Kidney glomerular epithelial cell (primary cell): ENCODE results near the gene EPS15.
A peak's percentile ranks its signal among the peaks of the same experiment; 100 is the strongest.
"Not testable (repeated sequence)": the region's sequence is repeated elsewhere in the genome, so short reads cannot be mapped to it uniquely, and the experiment has no call there.

ENCODE experiments used
- DNase-seq: peaks from one replicate; lab custom pipeline; 2025; lab: John Stamatoyannopoulos, UW

The EPS15 gene

DNA sequence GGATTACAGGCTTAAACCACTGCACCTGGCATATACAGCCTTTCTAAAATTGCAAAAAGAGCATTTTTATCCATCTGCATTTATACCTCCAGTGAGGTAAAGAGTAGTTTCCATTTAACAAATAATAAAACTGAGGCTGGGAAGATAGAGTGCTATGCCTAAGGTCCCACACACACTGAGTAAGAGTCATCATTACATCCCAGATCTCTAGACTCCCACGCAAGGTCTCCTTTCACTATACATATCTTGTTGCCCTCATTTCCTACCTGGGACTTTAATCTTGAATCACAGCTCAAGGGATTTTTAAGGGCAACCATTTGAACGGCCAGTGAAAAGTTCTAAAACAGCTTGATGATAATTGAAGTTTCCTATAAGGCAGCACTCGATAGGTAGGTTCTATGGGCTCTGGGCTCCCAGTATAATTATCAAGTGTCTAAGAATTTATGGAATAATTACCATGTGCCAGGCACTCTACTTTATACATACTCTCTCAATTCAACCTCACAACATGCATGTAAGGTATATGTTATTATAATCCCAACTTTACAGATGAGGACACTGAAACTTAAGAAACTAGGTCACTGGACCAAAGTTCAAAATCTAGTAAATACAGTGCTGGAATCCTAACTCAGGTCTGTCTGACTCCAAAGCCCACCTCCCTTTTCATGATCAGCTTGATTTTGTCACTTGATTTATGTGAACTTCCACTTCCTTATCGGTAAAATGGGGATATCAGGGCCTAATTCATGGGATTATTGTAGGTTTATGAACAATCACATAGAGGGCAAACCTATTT is 23.3 kb upstream of the EPS15 start:
- no peak for DNase-seq

DNA sequence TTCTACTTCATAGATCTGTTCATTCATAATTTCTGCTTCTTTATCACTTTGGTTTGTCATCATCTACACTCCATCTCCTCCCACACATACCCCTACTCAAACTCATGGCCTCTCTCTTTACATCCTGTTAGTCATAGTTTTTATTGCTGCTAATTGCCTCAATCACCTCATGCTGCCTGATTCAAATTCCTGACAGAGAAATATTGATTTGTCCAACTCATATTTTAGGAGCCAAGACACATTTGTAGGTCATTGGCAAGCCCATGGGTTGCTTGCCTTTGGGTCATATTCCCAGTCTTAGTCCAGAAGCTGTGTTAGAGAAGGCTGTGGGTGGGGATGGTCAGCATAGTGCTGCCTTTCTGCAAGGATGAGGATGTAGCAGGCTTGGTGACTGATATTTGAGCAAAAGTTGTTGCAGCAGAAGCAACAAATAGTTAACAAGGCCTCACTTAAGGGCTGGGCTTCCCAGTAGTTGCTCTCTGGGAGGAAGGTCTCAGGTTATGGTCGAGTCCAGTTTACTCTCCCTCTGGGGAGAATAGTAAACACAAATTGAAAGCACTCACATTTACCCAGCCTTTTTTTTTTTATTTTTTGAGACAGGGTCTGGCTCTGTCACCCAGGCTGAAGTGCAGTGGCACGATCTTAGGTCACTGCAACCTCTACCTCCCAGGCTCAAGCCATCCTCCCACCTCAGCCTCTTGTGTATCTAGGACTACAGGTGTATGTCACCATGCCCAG is 22.4 kb upstream of the EPS15 start:
- DNase-seq = peak; percentile 26

DNA sequence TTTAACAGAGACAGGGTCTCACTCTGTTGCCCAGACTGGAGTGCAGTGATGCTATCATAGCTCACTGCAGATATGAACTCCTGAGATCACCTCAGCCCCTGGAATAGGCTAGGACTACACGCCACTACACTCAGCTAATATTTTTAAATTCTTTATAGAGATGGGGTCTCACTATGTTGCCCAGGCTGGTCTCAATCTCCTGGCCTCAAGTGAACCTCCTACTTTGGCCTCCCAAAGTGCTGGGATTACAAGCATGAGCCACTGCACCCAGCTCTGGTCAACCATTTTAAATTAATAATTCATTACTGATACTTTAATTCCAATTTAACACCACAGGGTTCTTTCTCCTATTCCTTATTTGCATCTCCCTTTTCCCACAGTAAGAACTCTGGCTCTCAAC is 18.5 kb upstream of the EPS15 start:
- DNase-seq = no peak

DNA sequence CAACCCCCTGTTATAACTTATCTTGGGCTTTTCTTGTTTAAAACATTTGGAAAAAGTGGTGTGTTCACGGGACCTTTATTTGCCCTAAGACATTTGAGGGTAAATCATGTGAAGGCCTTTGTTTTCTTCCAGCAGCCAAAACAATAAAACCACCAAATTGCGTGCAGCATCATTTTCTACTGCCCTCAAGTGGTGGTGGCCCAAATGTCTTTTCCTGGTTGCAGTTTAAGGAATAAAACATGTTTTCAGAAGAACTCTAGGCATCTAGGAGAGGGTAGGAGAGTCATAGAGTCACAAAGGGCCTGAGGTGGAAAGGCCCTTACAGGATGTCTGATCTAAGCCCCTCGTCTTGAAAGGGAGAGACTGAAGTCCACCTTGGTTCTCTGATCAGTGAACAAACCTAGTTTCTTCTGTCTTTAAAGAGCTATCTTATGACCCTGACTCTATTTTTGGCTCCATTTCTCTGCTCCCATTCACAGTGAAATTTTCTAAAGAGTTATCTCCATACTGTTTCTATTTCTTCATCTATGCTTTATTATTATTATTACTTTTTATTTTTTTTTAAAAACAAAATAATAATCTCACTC is 16.0 kb upstream of the EPS15 start:
- peak; percentile 52 for DNase-seq

DNA sequence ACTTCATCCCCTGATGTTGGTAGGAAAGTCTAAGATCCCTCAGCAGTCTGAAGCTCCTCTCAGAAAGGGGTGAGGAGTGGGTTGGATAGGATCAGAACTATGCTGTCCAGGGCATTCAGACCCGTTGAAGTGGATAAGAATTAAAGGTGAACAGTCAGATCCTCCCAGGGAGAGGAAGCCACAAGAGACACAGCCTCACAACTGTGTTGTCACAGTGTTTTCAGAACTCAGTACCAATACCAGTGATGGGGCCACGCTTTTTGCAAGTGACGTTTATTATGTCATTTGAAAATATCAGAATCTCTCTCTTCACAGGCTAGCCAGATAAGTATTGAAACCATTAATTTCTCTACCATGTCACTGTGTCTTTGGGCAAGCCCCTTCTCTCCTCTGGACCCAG is 15.4 kb upstream of the EPS15 start:
- no peak for DNase-seq

DNA sequence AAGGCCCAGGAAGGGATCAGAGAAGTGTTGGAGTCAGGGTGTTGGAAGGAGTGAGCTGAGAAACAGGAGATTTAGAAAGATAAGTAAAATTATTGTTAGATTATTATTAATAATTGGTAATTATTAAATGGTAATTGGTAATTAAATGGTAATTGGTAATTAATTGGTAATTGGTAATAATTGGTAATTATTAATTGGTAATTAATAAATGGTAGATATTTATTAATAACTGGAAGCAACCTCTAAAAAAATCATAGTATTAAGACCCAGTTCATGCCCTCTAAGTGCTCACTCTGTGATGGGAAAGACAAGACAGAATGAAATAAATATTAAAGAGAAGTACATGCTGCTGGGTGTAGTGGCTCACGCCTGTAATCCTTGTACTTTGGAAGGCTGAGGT is 13.8 kb upstream of the EPS15 start:
- DNase-seq = no peak

DNA sequence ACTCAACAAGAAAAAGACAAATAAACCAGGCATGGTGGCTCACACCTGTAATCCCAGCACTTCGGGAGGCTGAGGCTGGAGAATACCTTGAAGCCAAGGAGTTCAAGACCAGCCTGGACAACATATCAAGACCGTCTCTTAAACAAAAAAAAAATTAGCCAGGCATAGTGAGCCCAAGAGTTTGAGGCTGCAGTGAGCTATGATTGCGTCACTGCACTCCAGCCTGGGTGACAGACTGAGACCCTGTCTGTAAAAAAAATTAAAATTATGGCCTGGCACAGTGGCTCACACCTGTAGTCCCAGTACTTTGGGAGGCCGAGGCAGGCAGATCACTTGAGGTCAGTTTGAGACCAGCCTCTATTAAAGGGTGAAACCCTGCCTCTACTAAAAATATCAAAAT is 11.4 kb upstream of the EPS15 start:
- DNase-seq = not testable (repeated sequence)

DNA sequence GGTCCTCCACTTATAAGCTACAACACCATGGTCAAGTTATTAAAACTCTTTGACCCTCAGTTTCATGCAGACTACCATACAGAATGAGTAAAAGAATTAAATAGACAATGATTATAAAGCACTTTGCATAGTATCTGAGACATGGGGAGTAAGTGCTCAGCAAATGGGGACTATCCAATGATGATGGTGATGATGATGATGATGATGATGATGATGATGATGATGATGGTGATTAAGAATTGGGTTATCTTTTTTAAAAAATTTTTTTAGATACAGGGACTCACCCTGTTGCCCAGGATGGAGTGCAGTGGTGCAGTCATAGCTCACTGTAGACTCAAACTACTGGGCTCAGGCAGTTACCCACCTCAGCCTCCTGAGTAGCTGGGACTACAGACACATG is 8.1 kb upstream of the EPS15 start:
- DNase-seq = no peak

DNA sequence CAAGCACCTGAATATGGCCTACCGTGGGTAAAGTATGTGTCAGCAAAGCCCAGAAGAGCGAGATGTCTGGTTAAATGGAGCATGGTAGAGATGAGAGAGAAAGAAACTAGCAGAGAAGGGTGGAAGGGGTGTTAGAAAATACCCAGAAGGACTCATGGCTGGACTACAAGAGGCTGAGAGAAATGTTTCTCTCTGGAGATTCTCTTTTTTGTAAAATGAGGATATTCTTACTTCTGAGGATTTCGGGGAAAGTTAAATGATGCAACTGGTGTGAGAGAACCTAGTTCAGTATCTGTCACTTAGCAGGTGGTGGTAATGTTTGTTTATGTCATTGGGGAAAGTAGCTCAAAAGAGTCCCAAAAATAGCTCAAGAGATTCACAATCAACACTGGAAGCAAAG is 7.2 kb upstream of the EPS15 start:
- DNase-seq = no peak

DNA sequence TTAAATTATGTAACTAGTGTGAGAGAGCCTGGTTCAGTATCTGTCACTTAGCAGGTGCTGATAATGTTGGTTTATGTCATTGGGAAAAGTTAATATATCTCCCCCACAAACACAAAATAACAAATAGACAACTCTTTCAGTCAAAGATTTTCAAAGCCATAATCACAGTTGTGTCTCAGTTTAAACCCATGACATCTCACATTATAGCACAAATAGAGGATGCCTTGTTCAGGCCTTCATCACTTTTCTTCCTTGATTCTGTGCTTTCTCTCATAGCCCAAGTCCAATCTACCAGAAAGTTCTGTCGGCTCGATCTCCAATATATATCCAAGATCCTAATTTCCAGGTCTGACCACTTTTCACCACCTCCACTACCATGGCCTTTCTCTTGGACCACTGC is 6.2 kb upstream of the EPS15 start:
- DNase-seq = no peak

DNA sequence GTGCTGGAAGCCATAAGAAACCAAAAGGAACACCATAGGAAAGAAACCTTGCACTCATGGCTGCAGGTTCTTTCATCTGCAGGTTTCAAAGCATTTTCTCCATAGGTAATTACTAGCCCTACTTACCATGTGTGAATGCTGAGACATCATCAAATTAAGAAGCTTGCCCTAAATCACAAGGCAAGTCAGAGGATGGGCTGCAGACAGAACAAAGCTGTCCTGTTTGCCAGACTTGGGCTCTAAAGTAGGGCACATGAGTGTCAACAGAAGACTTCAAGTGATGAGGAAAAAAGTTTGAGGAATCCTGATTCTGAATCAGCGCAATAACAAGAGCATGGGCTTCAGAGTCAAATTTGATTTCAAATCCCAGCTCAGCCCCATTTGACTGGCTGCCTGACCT is 5.8 kb upstream of the EPS15 start:
- DNase-seq = no peak

DNA sequence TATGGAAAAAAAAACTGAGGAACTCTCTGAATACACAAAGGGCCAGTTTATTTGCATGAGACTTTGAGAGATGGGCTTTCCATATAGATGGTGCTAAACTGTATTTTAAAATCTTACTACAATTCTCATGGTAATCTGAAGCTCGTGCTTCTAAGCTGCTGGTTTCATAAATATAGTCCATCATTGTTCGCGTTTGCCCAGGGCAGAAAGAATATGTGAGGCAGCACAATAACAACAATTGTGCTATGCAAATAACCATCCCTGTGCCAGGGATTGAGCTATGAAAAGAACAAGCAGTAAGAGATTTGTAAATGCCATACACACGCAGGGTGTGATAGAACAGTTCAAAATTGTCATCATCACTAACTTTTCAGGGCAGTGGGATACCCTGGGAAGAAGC is 4.9 kb upstream of the EPS15 start:
- no peak for DNase-seq

DNA sequence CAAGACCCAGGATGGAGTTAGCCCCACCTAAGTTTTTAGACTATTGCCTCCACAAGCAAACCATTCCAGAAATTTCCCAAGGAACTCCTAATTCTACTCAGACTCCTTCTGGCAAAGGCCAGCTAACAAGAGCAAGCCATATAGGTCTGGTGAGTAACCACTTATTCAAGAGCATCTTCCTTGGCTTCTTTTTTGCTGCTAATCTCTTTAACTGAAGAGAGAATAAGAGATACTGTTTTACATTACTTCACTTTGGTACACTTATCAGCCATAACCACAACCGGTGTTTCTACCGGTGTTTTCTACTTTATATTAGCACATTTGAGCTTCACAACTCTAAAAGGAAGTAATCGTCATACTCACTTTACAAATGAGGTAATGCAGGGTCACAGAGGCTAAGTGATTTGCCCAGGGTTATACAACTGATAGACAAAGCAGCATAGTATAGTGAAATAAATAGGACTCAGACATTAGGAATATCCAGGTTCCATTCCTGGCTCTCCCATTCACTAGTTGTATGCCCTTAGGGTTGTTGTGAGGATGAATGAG is 1.7 kb upstream of the EPS15 start:
- DNase-seq = no peak

DNA sequence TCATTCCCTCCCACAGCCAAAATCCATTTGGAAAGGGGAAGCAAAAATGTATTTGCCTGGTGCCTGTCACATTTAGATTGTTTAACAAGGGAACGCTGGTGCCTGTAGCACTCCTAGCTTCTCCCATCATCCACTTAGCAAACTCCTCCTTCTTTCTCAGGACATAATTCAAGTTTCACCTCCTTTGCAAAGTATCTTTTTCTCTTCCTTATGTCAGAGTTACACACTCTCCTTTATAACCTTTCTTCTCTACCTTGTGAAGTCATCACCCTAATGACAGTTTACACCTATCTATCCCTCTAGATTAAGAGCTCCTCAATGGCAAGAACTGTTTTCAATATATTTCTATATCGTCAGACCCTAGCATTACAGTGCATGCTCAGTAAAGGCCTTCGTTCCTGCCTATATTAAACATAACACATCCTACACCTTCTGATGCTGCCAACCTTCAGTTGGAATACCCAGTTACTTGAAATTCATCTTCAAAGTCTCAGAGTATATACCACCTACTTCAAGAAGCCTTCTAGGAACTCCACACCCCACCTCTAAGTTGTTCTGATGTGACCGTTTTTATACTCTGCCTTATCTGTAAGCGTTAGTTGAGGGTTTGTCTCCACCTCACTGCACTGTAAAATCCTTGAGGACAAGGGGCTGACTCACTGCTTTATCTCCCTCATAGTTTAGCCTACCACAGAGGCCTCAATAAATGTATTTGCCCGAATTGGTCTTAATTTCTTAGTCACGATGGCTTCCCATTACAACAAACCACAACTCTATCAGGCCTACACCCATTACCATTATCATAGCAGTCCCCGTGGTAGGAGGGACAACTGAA is 1.0 kb upstream of the EPS15 start:
- no peak for DNase-seq

DNA sequence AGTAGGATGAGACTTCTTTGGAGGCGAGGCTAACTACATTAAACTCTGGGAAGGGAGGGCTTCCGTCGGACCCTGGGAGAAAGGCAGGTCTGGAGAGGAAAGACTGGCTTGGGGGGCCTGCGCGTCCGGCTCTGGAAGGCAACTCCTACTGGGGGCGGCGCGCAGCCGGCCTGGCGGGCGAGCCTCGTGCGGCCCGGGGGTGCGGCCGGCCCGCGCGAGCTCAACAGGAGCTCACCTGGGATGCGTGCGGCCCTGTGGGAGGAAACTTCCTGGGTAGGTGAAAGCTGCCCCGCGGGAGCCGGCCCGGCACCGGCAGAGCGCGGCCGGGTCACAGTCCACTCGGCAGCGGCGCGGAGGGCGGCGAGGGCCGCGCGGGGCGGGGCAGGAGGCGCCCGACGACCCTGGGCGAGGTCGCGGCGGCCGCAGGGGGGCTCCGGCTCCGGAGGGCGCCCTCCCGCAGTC is 449 bp downstream of the EPS15 start:
- peak; percentile 19 for DNase-seq

DNA sequence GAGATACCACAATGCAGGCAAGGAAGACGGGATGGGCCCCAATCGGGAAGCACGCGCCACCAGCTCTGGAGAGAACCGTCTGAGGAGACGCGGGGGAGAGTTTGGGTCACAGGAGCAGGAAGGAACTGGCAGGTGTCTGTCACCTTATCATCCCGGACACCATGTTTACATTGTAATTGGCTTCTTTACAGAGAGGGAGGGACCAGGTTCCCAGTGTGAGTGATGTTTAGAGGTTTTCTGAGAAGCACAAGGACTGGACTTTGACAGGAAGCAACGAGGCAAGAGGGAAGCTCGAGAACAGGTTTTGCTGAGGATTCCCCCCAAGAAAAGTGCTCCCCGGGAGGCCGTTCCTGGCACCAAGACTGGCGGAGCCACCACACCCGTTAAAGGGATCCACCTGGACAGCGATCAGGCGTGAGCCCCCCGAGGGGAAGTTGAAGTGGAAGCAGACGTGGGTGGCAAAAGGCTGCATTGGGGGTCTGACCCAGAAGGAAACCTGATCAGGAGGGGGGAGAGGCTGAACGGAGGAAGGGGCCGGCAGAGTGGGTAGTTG is 957 bp downstream of the EPS15 start:
- DNase-seq = peak; percentile 55

DNA sequence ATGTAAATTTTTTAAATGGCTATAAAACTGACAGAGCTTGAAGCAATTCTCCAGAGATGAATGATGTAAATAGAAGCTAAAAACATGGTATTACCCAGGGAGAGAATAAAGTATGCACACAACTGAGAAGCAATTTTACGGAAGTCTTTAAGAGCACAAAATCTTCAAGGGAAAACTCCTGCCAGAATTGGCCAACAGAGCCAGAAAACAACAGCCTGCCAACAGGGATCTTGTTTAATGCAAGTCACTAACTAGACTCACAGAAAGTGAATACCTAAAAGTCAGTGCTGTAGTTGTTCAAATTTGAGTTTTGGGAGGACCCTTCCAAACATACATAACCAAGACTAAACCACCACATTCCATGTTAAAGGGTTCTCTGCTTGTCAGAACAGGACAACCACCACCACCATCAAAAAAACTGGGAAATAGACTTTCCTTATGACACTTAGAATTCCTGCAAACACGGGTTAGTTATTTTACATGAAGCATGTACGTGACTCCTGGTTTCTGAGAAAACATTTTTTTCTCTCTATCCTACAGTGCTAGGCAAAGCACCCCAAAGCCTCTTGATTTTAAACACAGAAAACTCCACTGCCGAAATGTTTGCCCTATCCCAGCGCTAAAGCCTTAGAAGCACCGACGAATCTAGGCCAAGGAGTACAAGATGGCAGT is 1.6 kb downstream of the EPS15 start:
- no peak for DNase-seq

DNA sequence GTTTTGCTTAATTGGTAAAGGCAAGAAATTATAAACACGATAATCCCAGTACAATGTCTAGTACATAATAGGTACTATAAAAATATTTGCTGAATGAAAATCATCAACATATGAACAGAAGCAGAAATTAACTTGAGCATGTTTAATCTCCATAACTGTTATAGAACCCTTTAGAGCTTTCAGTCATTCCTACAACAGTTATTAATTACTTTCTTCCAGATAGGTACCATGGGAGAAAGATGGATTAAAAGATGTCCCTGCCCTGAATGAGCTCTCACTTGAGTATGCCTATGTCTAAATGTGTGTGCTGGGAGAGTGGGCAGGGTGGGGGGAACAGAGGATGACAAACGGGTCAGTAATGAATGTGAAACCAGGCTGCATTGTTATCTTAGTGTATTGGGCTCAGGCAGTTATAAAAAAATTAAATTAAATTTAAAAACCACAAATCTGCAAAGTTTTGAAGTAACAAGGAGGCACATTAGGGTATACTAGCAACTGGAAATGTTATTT is 2.4 kb downstream of the EPS15 start:
- DNase-seq = no peak

DNA sequence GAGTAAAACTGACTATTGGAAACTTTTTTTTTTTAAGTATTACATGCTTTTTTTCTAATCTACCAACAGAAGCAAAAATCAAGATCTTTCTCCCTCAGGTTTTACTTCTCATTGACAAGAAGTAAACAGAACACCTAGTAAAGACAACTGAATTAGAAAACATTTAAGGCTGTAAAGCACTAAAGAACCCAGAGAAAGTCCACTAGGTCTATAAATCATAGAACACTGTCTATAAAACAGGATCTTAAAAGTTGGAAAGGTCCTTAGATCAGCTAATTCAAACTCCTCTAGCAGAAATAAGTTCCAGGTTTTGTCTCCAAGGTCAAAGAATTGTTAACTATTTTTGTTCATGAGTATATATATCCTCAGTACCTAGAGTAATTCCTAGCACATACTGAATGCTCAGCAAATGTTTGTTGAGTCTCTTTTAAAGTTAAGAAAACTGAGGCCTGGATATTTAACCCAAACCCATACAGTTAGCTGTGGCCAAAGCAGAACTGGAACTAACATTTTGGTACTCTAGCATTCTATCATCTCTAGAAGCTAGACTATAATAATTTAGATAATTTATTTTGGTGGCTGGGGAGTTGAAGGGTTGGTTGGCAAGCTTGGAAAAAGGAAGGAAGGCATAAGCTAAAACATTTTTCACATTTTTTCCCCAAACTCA is 3.0 kb downstream of the EPS15 start:
- DNase-seq = no peak

DNA sequence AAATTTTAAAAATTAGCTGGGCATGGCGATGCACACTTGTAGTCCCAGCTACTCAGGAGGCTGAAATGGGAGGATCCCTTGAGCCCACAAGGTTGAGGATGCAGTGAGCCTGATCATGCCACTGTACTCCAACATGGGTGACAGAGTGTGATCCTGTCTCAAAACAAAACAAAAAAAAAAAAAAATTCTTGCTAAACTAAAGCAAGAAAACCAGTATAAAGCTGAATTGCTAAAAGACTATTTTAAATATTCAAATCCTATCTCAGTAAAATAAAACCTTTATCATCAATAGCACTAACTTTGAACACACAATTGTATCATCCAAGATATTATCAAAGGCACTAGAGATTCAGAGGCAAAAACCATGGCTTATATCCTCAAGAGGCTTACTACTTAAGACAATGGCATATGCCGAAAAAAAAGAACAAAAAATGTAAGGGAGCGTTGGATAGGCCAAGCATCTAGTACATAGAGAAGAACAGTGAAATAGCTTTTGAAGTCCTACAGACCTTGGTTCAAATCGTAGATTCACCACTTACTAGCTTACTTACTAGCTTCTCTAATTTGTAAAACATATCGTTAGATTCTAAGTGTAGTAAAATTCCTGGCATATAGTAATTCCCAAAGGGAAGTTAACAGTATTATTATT is 3.6 kb downstream of the EPS15 start:
- DNase-seq = no peak
